AG04449 (cell line): Measurements from ENCODE around the gene ACBD4.
A peak's percentile ranks its signal among the peaks of the same experiment; 100 is the strongest.

ENCODE experiments used
- CTCF ChIA-PET: fragments of 350-600 bp; formaldehyde crosslinking; extraction: SDS; loops from one replicate; lab custom pipeline; 2021; ENCODE audit warnings: antibody characterized with exemption; lab: Yijun Ruan, JAX
- POLR2A ChIA-PET: fragments of 400-600, 350-600 bp; formaldehyde crosslinking; extraction: SDS; loops from one replicate; lab custom pipeline; 2020; ENCODE audit warnings: antibody characterized with exemption, inconsistent platforms; lab: Yijun Ruan, JAX
- DNase-seq: peaks from one replicate; pipeline ENCODE4 v3.0.0-alpha.2; 2010; ENCODE audit warnings: low read depth, low spot score
- H3K4me3 ChIP-seq: 2 replicates; pipeline ENCODE4 v1.5.1; 2011; ENCODE audit warnings: low read depth, mild to moderate bottlenecking, control low read depth, low read length
- TF ChIP-seq, protein P1 (sequence below): IDR thresholded peaks from one replicate; pipeline ENCODE4 v1.5.1; 2011; ENCODE audit warnings: mild to moderate bottlenecking, moderate library complexity, low read length, control low read depth, inconsistent platforms; ENCODE audit not compliant: insufficient read depth; ENCODE audit errors: missing control alignments

Gene ACBD4

DNA sequence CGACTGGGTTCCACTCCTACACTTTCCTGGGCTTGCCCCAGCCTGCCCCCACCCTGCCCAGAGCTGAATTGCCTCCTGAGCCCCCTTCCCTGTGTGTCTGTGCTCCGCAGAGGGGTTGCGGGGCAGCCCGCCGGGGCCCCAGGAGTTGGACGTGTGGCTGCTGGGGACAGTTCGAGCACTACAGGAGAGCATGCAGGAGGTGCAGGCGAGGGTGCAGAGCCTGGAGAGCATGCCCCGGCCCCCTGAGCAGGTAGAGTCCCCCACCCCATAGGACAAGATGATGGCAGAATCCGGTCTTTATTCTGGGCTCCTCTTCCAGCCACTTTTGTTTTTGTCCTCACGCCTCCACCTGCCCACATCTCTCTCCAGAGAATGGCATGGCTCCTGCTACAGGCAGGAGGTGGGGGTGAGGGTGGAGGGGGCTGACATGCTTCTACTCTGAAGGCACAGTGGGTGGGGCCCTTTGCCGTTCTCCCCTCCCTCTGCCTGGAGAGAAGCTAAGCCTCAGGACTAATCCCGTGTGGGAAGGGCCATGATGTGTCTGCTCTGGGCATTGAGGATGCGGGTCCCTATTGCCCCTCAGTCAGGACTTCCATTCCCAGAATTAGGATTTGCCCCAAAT lies 3.5 kb downstream of the ACBD4 start:
- POLR2A ChIA-PET, result interaction anchor here (1.6 kb wide), 1 partner anchor 9 kb away, joined by 8 read pairs; the partner anchor contains the start of gene HEXIM1
- no peak for DNase-seq

DNA sequence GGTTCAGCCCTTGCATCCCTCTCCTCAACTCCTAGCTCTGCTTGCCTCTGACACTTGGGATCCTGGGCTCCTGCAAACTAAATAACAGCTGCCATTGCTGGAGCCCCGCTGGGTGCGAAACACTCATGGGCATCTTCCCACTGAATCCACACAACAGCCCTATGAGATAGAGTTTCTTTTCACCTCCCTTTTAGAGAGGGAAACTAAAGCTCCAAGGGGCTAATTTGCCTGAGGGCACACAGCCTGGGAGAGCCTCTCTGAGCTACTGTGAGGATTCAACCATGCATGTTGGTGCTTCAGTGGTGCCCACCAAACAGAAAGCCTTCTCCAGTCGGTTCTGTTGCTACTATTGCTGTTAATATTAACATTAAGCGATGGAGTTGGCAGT lies 4.0 kb downstream of the ACBD4 start:
- TF ChIP-seq, protein P1, sequence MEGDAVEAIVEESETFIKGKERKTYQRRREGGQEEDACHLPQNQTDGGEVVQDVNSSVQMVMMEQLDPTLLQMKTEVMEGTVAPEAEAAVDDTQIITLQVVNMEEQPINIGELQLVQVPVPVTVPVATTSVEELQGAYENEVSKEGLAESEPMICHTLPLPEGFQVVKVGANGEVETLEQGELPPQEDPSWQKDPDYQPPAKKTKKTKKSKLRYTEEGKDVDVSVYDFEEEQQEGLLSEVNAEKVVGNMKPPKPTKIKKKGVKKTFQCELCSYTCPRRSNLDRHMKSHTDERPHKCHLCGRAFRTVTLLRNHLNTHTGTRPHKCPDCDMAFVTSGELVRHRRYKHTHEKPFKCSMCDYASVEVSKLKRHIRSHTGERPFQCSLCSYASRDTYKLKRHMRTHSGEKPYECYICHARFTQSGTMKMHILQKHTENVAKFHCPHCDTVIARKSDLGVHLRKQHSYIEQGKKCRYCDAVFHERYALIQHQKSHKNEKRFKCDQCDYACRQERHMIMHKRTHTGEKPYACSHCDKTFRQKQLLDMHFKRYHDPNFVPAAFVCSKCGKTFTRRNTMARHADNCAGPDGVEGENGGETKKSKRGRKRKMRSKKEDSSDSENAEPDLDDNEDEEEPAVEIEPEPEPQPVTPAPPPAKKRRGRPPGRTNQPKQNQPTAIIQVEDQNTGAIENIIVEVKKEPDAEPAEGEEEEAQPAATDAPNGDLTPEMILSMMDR, result no peak
- POLR2A ChIA-PET, result interaction anchor here (1.6 kb wide), 1 partner anchor 9 kb away, joined by 8 read pairs; the partner anchor contains the start of gene HEXIM1
- H3K4me3 ChIP-seq, result no peak overlapping the region
- CTCF ChIA-PET, result interaction anchor here (0.7 to 16.6 kb wide), 5 partner anchors 10 to 219 kb away, joined by 3 to 677 read pairs (median 5); partner anchors contain the start of gene HEXIM1
- DNase-seq, result no peak

More for the DNA sequence above, 3.5 kb downstream of the ACBD4 start:
- CTCF ChIA-PET, result interaction anchor here (0.7 to 16.6 kb wide), 5 partner anchors 10 to 219 kb away, joined by 3 to 677 read pairs (median 5); partner anchors contain the start of gene HEXIM1
- TF ChIP-seq, protein P1, result no peak
- no peak overlapping the region for H3K4me3 ChIP-seq

DNA sequence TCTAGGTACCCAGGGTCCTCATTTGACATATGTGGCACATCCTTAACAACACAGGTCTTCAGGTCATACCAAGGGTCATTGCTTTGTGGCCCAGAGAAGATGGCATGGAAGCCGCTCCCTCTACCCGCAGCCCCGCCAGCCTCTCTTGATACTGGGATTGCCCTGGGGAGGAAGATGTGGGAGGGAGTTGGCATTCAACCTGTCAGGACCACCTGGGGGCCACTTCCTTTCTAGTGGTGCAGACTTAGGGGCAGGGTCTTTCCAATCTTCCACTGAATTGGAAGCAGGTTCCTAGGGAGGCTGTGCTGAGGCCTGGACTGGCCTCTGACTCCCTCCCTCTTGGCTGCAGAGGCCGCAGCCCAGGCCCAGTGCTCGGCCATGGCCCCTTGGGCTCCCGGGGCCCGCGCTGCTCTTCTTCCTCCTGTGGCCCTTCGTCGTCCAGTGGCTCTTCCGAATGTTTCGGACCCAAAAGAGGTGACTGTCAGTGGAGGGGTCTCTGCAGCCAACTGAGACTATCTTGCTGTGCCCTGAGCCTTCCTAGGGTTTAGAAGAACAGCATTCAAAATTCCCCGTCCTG lies 7.7 kb downstream of the ACBD4 start:
- ChIA-PET CTCF (interaction anchor here (1.2 to 16.6 kb wide), 6 partner anchors 8 to 55 kb away, joined by 3 to 677 read pairs (median 8); partner anchors contain the start of gene ACBD4), POLR2A (interaction anchor here (1.5 to 2.1 kb wide), 2 partner anchors 8 to 18 kb away, joined by 6 to 11 read pairs; partner anchors contain the start of genes ACBD4 and HEXIM2)
- TF ChIP-seq, protein P1, result no peak
- DNase-seq, result no peak
- H3K4me3 ChIP-seq, result no peak overlapping the region

DNA sequence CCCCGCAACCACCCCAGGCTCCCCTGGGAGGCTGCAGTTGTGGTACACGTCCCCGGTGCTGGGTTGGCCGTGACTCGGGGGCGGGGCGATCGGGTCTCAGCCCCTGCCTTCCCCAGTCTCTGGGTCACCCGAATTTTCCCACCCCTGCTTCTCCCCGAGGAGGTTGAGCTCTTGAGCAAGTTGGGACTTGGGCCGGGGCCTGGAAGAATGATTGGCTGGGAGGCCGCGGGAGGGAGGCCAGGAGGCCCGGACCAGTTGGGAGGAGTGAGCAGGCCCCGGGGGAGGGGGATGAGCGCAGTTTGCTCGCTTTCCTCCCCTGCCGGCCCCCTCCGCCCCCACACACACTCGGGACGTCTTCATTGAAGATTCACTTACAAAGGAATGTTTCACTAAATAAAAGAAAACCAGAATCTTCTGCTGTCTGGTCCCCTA lies 8.3 kb downstream of the ACBD4 start:
- no peak for DNase-seq
- CTCF ChIA-PET, result interaction anchor here (0.6 to 3.8 kb wide), 6 partner anchors 8 to 55 kb away, joined by 3 to 75 read pairs (median 4); partner anchors contain the start of gene ACBD4
- H3K4me3 ChIP-seq, result peak overlapping the region; percentile 44
- POLR2A ChIA-PET, result interaction anchor here (1.5 to 2.1 kb wide), 2 partner anchors 9 to 18 kb away, joined by 6 to 11 read pairs; partner anchors contain the start of genes ACBD4 and HEXIM2
- TF ChIP-seq, protein P1, result no peak

DNA sequence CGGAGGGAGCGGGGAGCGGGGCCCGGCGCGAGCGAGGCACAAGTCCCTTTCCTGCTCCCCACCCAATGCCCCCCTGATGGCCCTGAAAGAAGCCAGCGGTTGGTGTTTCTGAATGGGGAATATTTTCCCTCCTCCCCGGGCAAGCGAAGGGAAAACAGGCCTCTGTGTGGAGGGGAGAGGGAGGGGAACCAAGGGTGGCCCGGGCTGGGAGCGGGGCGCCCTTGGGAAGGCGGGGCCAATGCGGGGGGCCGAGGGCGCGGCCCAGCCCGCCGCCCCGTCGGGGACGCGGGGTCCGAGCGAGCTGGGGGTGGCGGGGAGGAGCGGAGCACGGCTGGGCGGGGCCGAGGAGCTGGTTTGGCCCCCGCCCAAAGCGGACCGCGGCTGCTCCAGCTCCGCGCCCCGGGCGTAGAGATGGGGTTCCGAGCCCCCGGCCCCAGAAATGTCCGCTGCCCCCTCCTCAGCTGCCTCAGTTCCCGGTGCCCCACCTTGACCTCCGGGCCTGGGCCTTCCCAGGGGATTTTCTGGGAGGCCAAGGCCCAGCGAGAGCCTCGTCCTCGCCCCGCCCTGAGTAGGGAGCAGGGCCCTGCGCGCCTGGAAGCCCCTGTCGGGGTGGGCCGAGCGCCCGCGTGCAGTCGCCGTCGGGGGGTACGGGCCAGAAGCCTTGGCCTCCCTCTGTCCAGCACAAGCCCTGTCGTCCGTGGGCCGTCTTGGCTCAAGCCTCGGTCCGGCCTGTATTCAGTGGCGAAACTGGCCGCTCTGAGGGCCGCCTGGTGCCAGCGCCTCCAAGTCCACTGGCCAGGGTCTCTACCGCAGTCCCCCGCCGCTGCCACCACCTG lies 8.9 kb downstream of the ACBD4 start:
- CTCF ChIA-PET, result interaction anchor here (0.6 to 3.8 kb wide), 6 partner anchors 9 to 54 kb away, joined by 3 to 75 read pairs (median 4); partner anchors contain the start of gene ACBD4
- POLR2A ChIA-PET, result interaction anchor here (0.6 to 2.1 kb wide), 3 partner anchors 9 to 71 kb away, joined by 3 to 11 read pairs (median 6); partner anchors contain the start of genes ACBD4 and HEXIM2
- DNase-seq, result no peak
- TF ChIP-seq, protein P1, result no peak
- peak overlapping the region; percentile 44 for H3K4me3 ChIP-seq
